IPS-NIHi7 (cell line): ENCODE data around the gene CDH4.

Experiments used
- DNase-seq: peaks from one replicate; pipeline ENCODE4 v3.0.0; 2012; ENCODE audit warnings: mixed read lengths; ENCODE audit errors: extremely low spot score

Gene CDH4

DNA sequence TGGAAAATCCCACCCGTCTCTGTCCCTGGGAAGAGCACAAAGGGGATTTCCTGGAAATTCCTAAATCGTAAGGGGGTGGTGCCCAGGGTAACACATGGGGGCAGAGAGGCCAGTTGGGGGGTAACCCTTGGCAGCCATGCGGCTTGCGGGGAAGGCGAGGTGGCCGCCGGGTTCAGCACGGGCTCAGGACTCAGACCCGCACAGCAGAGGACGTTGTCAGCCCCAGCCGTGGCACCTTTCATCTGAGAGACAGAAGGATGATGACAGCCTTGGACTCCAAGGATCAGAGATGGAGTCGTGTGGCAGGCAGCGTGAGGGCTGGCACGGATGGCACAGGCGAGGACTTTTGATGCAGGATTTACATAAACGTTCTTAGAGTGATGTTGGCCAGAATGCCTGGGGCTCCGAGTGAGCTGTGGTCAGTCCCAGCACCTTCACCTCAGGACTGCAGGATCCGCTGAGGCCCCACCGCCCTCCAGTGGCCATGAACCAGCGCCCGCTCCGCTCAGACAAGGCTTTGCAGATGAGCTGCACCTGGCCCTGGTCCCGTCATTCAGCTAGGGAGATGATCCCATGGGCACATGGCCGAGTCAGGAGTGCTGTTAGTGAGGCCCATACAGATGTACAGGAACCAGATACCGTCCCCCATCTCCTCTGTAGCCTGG is 623.3 kb downstream of the CDH4 start:
- DNase-seq, result peak; percentile 46

DNA sequence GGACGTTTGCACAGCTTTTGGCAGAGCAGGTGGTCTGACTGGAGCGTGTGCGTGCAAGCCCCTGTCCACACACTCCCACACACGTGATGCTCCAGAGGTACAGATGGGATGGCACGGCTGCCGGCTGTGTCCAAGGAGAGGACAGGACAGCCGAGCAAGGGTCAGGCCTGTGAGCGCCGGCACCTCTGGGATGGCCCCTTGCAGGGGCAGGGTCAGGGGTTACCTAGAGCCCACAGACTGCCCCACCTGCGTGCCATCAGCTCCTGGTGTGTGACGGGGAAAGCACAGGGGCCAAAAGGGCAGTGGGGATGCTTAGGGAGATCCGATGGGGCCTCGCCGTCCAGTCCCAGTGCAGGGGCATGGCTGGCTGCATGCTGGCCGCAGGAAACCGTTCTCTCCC is 623.9 kb downstream of the CDH4 start:
- no peak for DNase-seq

DNA sequence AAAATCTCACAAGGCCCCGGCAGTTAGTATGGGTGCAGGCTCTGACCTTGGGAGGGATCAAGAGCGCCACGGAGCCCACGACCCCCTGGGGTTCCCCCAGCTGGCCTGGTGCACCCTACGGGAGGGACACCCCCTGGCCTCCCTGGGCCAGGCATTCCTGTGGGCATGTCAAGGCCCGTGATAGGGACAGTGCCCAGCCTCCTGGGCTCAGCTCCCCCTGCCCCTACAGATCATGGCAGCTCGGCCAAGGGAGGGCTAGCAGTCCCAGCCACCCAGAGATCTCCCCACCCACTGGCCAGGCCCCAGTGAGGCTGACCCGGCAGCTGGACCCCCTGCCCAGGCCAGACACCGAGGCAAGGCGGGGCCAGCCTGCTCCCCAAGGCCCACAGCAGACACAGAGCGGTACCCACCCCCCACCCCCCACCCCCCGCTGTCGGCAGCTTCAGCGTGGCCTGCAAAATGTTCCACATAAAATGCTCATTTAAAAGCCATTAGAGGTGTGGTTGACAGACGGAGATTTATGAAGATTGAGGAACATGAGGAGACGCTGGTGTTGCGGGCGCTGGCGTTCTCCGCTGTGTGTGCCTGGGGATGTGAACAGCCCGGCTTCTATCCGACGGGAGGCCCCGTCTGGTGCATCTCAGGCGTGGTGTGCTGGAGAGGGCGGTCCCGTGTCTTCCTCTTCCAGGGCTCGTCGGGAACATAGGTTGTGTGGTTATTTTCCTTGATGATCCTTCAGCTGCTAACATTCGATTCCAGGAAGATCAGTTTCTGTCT is 625.1 kb downstream of the CDH4 start:
- DNase-seq, result no peak

DNA sequence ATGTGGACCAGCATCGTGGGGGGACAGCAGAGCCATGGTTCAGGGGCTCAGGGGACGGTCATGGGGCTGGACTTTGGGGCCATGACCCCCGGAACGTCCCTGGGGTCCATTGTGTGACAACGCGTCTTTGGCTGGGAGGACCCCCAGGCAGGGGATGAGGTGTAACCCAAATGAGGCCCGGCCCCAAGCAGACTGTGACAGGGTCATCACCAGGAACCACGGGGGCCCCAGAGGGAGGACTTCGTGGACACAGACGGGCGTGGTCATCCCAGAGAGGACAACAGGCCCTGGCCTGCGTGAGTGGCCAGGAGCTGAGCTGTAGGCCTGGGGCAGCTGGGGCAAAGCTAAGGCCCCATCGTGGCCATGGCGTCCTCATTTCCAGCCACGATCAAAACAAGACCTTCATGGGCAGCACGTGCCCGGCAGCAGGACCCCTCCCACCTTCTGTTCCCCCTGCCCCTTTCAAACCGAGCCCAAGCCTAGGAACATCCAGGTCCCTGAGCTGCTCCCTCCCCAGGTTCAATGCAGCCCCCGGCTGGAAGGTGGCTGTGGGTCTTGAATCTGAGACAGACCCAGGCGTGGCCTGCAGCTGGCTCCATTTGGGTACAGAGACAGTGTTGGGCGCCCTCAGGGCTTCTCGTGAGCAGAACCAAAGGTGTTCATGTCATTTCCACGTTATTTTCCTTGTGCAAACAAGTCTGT is 625.9 kb downstream of the CDH4 start:
- DNase-seq, result no peak

DNA sequence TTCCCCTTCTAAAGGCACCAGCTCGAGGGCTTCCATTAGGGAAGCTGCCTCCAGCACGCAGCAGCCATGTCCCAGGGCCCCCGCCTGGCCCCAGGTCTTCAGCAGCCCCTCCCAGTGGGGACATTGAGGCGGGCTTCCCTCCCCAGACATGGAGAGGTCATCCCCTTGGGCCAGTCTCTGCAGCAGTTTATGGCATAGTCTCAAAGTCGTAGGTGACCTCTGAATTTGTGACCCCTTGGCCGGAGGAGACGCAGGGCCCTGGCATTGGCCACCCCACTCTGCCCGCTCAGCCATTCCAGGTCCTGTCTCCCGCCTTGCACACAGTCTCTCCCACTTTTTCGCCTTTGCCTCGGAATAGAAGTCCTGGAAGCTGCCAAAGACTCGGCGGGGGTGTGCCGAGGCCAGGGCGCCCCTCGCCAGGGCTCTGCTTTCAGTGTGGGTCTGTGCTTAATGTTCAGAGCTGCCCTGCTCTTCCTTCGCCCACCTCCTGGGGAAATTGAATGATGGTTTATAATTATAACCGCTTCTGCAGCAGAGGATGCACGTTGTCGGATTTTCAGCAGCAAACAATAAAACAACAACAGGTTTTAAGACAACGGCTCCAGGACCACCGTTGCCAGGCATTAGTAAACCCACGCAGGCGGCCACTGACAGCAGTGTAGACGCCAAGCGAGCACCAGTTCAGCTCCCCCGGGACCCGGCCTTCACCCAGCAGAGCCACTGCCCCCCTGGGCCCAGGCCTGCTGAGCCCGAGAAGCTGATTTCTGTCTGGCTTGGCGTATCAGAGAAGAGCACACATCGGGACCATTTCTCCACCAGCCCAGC is 626.6 kb downstream of the CDH4 start:
- DNase-seq, result no peak

DNA sequence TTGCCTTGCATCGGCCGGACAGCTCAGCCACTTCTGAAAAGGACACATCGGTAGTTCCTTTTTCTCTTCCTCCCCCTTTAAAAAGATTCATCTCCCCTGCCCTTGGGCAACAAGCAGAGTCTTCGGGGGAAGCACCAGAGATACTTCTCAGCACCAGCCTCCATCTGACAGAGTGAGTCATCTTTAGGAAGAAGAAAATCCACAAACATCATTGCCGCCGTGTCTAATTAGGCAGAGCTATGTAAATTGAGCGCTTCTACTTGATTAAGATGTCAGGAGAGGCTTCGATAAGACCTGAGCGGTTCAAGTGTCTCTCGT is 627.2 kb downstream of the CDH4 start:
- no peak for DNase-seq

DNA sequence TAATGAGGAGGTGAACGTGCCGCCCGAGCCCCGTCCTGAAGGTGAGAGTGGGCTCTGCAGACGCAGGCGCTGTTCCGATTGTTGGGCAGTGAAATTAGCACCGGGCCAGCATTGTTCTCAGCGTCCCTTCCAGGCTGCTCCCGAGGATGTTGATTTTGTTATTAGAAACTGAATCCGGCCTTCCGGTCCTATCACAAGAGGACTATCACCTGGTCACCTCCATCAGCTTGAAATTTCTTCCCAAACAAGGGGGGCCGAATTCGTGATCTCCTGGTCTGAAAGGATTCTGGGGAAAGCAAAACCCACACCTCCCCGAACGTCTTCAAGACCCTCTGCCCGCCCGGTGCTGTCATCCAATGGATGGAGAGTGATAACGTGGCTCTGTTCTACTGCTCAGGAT is 627.6 kb downstream of the CDH4 start:
- DNase-seq, result no peak

DNA sequence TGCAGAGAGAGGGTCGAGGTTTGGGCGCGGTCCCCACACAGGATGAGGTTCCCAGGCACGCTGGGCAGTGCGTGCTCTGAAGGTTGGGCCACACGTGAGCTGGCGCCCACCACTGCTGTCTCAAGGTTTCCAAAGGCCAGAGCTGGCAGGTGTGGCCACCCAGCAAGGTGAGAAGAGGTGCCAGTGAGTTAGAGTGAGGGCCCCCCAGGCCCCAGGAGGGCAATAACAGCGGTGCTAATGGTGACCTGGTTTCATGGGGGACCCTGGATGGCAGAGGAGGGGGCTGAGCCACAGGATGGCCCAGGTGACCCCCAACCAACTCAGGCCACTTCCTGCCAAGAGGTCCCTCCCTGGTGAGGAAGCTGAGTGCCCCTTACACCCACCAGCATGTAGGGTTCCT is 628.6 kb downstream of the CDH4 start:
- no peak for DNase-seq

DNA sequence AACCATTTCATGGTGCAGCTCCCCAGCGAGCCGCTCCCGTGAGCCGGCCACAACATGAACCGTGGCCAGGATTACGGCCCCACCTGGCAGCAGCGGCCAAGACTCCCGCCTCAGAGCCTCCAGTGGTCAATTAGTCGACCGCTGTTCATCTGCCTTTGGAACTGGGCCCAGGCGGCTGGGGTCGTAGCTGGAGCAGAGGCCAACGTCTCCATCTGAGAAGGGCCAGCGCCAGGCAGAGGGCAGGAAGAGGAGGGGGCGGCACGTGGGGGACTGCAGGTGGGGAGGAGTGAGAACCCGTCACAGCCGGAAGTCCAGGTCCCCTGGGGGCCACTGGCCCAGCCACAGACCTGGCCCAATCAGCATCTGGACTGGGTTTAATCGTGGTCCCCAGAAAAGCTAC is 629.4 kb downstream of the CDH4 start:
- no peak for DNase-seq

DNA sequence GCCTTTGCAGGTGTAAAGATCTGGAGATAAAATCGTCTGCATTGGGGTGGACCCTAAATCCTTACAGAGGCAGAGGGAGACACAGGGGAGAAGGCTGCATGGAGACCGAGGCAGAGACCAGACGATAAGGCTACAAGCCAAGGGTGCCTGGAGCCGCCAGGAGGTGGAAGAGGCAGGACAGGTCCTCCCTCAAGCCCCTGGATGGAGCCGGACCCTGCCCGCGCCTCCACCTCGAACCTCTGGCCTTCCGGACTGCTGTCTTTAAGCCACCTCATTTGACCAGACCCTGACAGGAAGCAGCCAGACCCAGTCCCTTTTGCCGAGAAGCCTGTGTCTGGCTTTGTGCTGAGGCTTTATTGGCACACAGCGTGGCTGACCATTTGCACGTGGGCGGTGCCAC is 629.8 kb downstream of the CDH4 start:
- DNase-seq, result no peak

DNA sequence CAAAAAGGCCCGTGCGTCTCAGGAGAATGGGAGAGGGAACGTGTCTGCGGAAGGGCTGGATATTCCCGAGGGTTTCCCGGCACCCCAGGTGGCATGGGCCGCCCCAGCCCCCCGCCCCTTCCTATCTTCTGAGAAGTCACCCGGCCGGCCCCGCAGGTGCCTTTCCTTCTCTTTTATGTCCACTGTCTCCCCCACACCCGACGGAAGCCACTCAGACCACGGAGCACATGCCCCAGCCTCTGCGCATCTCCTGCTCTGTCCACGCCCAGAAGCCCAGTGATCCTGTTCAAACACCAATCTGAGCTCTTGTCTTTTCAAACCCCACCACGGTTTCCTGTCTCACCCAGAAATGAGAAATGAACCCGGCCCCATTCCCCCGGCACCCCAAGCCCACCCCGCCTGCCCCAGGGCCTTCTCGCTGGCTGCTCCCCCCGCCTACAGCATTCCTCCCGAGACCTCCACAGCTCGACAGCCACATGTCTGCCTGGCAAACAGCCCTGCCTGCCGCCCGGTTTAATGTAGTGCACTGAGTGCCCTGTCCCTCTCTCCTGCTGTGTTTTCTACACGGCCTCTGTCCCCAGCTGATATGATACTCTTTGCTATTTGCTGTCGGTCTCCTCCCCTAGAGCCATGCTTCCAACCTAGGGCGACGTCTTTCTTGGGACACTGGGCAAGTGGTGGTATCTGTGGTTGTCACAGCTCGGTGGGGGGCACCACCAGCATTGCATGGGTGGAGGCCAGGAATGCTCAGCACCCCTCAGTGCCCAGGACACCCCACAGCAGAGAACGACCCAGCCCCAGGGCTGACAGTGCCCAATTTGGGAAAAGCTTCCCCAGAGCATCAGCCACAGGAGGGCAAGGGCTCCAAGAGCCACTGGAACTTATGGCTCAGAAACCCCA is 630.9 kb downstream of the CDH4 start:
- no peak for DNase-seq

DNA sequence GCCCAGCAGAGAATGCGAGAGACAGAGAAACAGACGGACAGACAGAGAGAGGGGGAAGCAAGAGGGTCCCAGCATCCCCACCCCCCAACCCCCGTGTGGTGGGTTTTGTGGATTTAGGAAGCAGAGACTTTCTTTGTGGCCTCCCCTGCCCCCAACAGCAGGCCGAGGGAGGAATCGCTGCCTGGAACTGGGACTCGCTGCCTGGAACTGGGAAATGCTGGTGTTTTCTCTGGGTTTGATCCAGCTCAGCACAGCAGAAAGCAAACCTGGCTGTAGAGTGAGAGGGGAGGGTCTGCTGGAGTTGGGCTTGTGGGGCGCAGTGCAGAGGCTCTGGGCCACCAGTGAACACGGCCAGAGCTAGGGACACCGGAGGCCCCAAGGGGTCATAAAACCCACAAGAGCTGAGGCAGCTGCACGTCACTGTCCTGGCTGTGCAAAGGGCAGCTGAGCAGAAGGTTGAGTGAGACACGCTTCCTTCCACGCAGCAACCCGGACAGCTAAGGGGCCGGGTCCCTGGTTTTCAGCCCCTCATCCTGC is 631.9 kb downstream of the CDH4 start:
- no peak for DNase-seq

DNA sequence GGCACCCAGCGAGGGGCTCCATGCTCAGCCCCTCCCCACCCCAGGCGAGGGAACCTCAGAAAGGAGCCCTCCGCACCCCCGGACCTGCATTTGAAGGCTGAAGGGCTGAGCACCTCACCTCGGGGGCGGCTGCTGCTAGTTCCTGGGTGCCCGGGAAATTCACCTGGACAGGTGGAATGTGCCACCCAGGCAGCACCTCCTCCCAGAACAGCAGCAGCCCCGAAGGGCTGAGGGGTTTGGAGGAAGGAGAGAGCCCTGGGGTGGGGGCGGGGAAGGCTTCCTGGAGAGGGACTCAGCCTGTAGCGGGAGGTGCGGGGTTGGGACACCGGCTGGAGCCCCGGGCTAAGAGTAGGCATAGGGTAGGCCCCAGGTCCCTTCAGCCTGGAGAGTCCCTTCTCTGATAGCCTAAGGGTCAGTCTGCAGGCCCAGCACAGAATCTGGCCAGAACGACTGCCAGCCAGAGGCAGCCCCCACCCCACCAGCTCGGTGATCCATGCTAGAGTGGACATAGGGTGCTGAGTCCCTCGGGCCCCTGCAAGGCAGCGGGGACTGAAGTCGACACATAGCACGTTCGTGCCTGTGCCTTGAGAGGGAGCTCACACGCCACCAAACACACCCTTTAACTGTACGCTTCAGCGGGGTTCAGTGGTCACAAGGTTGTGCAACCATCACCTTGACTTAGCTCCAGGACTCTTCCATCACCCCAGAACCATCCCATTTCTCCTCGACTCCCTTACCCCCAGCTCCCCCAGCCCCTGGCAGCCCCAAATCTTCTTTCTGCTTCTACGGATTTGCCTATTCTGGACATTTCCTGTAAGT is 632.7 kb downstream of the CDH4 start:
- no peak for DNase-seq

DNA sequence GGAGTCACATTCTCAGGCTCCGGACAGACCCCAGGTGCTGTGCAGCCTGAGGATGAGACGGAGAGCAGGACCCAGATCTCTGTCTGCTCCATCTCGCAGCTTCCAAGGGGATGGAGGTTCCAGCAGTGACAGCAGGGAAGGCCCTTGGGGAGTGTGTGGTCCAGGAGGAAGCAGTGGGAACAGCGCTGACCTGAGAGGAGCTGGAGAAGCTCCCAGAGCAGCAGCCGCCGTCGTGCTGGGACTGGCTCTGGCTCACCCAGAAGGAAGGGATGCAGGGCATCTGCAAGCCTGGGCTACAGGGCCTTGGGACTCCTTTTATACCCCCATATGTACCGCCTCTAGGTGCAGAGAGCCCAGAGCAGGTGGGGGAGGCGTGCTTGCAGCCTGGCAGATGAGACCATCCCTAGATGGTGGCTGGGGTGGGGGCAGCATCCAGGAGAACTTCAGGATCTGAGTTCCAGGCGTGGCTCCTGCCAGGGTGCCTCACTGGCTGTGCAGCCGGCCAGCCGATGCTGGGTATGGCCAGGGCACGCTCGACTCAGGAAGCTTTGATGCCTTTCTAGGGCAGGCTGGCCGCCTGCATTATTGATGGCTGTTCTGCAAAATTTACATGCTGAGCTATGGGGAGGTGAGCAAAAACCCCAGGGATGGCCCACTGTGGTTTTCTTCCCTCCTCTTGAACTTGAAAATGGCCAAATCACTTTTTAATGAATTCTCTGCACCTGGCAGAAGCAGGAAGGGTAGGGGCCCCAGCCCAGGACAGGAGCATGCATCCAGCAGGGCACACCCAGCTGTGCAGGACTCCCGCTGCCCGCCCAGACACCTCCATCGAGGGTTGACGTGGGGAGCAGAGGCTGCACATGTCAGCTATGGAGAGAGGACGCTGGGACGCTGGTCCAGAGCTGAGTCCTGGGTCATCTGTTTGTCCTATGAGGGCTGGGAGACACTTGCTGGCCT is 634.0 kb downstream of the CDH4 start:
- DNase-seq, result no peak

DNA sequence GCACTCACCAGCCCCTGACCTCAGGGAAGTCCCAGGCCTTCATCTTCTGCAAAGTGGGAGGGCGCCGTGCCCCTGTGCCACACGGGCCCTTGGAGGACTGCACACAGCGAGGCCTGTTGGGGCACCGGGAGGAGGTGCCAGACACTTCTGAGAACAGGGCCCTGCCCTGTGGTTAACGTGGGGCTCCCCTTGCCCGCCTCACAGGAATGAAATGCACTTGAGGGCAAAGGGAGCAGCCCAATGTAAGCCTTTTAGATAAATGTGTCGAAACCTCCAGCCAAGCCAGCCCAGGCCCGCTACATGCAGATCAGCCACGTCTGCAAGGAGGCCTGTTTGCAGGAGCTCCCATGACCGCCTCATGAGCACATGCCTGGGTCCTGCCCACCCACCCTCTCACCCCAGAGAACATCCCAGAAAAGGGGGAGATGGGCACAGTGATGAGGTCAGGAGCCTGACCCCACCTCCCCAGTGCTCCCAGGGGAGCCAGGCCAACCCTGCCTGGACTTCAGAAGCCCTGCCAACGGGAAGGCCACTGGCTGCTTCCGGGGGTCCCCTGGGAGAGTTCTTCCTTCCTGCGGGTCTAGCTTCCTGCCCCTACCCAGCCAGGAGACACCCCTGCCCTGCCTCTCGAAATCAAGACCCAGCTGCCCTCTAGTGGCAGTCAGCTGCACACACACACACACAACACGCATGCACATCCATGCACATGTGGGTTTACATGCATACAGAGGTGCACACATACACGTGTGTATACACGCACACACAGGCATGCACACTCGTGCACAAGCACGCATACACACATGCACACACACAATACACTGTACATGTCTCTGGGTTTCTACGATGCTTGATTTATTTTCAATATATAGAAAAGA is 634.9 kb downstream of the CDH4 start:
- peak; percentile 87 for DNase-seq

DNA sequence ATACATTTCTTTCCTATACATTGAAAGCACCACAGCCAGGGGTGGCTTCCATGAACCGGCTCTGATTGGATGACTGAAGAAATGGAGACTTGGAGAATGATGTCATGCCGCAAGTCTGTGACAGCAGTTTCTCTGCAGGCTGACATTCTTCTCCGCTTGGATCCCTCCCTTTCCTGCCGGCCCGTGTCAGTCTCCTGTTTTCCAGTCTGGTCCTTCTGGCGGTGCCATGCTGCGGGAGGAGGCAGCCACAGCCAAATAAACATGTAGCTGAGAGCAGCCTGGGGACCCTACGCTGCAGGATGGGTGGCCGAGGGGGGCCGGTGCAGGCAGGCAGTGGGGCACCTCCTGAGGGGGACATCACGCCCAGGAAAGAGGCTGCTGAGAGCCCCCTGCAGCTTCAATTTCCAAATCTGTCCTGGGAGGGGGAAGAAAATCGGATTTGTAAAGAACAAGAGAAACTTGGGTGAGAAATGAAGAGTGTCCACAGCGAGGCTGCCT is 635.6 kb downstream of the CDH4 start:
- no peak for DNase-seq

DNA sequence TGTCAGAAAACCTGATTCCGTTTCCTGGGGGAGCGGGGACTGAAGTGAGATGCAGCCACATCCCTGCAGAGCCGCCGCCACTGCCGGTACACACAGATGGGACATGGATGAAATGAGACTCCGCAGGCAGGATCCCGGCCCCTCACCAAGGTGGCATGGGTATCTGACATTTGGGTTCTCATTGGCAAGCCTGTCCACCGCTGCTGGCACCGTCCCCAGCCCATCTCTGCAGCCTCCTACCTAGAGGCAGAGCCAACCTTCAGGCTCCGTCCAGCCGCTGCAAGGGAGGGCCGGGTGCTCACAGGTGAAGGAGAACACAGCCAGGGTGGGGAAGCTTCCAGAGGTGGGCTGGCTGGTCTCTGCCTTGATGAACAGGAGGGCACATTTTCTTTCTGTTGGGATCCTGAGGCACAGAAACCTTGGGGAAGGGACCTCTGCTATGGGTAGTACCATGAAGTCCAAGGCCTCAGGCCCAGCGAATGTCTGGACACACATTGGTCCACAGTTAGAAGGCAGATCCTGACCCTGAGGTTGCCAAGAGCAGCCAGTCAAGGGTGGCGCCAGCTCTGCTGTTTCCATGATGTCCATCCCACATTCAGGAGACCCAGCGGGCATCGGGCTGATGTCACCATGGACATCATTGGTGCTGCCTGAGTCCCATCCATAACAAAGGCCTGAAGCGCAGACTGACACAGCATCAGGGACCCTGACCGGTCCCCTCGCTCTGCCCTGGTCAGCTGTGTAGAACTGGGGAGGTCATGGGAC is 636.2 kb downstream of the CDH4 start:
- DNase-seq, result no peak
